H1 (cell line): Measurements from ENCODE around the gene ACADVL. TPM values are rescaled to one million over a fixed set of nuclear protein-coding genes. Genes with fewer than 3 reads are reported as not detected.

Source experiments
- BACH1 ChIP-seq: IDR thresholded peaks from 2 replicates; pipeline ENCODE4 v1.6.1; 2012; ENCODE audit warnings: low read length, improper control_type of control experiment
- GTF2F1 ChIP-seq: IDR thresholded peaks from 2 replicates; pipeline ENCODE4 v1.6.1; 2012; ENCODE audit warnings: low read depth, low read length, improper control_type of control experiment, borderline replicate concordance
- polyA plus RNA-seq, 7 experiments: library from polyadenylated mRNA; depleted of rRNA in 3 of 7; stranded (reverse) in 5 of 7; unstranded in 2 of 7; fragments of >200 nt in 5 of 7; fragments of 200-250 nt in 2 of 7; gene quantifications; 1 replicate in 5 of 7; 2 replicates in 1 of 7; 4 replicates in 1 of 7; pipeline versions ENCODE4 v1.2.1 to v1.2.3, GENCODE V29; 2011 to 2013; ENCODE audit warnings: missing spikeins in 2 of 7, mixed read lengths in 2 of 7
- total RNA-seq: library from RNA; stranded (reverse); fragmentation: NEBNext Ultra II Directional; extraction: Animal tissue kit (Norgen Biotek cat#: 25700); gene quantifications from 2 replicates; pipeline ENCODE4 v1.2.1, GENCODE V29; 2021

The ACADVL gene
- total and polyA plus RNA-seq, 2 of the 8 experiments (the other 6 are each of a cell fraction or from before 2014, with no cell fraction given), result 181 to 231 TPM

DNA sequence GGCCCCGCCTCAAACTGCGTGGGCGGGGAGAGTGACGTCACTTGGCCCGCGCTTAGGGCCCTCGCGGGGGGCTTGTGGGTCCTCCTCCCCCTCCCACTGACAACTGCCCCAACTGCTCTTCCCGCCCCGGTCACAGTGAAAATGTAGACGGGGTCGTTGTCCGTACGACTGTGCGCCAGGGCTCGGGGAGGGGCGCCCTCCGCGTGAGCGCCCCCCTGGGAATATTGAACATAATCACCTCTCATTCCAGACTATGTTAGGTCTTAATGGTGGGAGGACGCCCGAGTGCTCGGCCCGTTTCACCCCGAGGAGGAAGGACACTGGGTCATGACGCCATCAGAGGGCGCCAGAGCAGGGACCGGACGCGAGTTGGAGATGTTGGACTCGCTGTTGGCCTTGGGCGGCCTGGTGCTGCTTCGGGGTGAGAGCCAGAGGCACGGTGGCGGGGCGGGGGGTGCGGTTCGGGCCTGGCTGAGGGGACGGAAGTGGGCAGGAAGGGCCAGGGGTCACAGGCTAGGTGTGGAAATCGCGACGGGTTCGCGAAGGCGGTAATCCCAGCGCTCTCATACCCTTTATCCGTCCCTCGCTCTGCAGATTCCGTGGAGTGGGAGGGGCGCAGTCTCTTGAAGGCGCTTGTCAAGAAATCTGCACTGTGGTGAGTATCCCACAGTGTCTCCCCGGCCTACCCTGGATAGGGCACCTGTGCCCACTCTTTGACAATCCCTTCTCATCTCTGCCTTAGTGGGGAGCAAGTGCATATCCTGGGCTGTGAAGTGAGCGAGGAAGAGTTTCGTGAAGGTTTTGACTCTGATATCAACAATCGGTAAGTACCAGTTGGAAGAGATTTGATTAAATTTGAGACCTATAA lies 32.7 kb downstream of the ACADVL start, which contains the start of gene ELP5 (continued):
- TF ChIP-seq GTF2F1, result no peak
- TF ChIP-seq BACH1, result 0 out of 2 replicates have a peak, but pooled peaks have one; percentile 20
- TF ChIP-seq, all 59 proteins: peak for 26
